GM19239 (cell line): ENCODE data around the gene USP2.

Experiments used
- DNase-seq: peaks from one replicate; pipeline ENCODE4 v3.0.0; 2011; ENCODE audit warnings: low spot score; ENCODE audit not compliant: insufficient read length
- FAIRE-seq: peaks from 2 replicates; lab custom pipeline; 2011; peaks lifted over from hg19 to GRCh38; lab: Jason Lieb, UNC

The USP2 gene

DNA sequence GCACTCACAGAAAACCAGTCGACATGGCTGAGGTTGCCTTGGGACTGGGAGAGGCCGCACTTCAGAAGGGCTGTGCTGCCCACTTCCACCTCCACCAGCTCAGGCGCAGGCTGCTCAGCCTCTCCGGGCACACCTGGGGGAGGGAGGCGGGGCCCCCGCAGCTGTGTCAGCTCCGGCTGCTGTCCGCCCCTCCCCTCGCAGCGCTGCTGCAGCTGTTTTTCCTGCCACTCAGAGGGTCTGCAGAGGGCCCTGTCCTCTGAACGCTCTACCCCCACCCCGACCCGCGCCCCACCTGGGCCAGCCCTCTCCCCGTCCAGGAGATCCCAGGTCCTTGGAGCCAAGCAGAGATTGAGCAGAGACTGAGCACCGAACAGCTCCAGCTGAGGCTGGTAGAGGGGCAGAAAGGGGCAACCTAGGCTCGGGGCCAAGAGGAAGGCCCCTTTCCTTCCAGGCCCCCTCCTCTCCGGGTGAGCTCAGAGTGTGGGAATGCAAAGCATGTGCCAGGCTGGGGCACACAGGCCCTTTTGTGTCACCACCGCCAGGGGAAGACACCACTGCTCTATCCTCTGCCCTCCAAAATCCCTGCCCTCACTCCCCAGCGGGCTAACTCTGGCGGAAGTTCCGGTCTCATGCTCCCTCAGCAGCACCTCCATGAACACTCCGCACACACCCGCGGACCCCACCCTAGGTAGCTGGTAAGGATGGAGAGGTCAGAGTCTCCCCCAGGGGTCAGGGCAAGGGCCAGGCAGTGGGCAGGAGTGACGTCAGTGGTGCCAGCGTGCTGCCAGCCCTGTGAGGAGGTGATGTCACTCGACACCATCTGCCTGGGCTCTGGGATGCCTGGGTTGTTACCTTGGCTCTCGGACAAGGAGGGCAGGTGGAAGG, 66.1 kb downstream of the USP2 start:
- FAIRE-seq (no peak), DNase-seq (peak; percentile 75)

DNA sequence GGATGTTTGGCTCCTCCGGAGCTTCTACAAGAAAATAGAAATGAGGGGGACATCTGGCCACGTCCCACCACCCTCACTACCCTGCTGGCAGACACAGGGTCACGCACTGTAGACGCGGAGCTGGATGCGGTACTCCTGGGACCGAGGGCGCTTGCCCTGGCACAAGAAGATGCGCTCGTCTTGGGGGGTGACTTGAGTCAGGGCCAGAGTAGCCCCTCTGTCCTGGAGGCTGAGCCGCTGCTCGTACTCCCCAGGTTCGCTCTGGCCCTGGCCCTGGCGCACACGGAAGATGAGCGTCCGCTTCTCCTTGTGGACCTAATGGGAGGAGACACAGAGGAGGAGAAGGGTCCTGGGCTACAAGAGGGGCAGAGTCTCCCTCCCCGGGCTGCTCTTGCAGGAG, 66.8 kb downstream of the USP2 start:
- DNase-seq (no peak), FAIRE-seq (no peak)

DNA sequence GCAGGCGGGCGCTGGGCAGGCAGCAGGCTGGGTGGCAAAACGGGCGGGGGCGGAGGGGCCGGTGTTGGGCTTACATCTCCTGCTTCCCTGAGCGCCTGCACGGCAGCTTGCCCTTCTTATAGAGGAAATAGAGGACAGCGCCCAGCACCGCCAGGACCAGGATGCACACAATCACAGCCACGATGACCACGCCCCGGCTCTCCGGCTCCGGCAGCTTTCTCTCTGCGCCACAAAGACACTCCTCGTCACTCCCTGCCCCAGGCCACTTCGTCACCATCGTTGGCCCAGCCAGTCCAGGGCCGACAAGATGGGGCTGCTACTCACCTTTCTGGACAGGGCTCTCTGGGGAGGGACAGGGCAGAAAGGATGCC, 70.8 kb downstream of the USP2 start:
- FAIRE-seq (no peak), DNase-seq (no peak)

DNA sequence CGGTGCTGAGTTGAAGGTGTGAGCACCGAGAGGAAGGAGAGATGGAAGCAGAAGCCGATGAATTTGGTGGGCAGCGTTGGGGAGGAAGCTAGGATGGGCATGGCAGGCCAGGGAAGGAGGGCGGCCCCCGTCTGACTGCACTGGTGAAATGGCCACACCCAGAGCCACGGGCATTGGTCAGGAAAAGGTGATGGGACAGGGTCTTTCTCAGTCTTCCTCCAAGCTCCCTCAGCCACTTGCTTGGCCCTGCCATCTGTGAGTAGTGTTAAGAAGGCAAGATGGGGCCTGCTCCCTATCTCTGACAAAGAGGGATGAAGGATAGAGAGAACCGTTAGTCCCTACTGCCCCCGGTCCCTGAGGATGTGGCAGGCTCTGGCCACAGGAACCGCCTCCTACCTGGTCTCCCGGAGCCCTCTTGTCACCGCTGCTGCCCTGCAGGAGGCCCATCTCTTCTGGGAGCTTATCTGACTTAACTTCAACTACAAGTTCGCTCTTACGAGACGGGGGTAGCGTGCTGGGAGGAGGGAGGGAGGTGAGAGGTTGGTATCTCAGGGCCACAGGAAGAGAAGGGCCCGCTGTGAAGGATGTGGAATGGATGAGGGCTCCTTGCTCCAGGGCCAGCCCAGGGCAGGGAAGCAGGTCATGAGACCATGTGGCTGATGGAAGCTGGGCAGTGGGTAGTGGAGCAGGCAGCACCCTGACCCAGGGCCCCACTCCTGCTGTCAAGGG, 71.4 kb downstream of the USP2 start:
- FAIRE-seq (no peak), DNase-seq (no peak)

DNA sequence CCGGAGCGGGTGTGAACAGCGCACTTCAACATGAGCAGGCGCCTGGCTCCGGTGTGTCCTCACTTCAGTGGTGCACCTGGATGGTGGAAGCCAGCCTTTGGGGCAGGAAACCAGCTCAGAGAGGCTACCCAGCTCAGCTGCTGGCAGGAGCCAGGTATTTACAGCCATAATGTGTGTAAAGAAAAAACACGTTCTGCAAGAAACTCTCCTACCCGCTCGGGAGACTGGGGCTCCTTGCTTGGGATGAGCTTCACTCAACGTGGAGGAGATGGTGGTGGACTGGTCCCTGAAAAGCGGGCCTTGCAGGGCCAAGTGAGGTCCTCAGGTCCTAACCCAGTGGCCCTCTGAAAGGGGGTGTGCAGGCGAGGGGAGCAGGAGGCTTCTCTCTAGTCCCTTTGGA, 72.1 kb downstream of the USP2 start:
- no peak for DNase-seq
- FAIRE-seq = no peak

DNA sequence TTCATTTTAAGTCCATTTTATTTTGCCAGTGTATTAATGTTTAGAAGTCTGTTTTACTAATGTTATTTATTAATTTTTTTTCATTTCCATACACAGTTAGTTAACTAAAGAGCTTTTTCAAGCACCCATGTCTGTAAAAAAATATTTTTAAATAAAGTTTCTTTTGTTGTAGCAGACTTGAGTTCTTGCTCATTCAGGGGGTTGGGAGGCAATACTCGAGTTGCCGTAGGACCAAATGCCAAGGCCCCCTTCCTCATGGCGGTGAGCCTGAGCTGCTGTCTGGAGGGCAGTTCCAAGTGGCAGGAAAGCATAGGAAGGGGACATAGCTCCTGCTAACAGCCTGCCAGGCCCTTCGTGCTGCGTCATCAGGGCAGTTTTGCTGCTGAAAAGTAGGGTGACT, 73.5 kb downstream of the USP2 start:
- FAIRE-seq (no peak), DNase-seq (no peak)

DNA sequence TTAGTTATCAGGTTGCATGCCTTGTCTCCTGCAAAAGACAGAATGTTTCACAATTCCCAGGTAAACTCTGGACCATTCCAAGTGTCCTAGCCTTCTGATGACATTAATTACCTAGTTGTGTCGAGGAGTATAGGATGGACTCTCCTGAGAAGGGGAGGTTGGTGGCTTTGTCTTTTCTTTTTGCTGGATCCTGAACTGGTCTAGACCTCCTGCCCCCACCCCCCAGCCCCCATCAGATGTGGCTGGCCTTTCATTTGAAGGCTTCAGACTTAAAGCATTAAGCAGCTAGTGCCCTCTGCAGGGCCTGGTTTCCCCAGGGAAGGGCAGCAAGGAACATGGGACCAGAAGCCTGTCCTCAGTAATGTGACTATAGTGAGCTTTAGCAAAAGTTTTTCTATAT, 74.3 kb downstream of the USP2 start:
- DNase-seq (no peak), FAIRE-seq (no peak)

DNA sequence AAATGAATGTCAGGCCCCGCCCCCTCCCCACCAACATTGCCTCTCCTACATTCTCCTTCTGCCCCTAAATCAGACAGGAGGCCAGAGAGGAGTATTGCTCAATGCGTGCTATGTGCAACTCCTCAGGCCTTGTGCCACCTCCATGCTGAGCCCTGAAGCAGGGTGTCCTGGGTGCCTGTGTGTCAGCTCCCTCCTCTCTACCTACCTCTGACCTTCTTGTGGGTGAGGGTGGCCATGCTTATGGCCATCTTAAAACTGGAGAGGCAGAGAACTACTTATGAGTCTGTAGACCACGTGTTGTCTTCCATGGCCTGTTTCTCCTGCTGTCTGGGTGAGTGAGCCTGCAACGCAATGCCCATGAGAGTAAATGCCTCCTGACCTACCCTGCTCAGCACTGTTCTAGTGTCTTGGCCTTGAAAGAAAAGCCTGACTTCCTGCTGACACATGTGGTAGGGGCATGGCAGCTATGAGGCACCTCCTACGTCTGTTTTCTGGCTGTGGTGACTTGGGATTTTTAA, 75.1 kb downstream of the USP2 start:
- FAIRE-seq (no peak), DNase-seq (no peak)

DNA sequence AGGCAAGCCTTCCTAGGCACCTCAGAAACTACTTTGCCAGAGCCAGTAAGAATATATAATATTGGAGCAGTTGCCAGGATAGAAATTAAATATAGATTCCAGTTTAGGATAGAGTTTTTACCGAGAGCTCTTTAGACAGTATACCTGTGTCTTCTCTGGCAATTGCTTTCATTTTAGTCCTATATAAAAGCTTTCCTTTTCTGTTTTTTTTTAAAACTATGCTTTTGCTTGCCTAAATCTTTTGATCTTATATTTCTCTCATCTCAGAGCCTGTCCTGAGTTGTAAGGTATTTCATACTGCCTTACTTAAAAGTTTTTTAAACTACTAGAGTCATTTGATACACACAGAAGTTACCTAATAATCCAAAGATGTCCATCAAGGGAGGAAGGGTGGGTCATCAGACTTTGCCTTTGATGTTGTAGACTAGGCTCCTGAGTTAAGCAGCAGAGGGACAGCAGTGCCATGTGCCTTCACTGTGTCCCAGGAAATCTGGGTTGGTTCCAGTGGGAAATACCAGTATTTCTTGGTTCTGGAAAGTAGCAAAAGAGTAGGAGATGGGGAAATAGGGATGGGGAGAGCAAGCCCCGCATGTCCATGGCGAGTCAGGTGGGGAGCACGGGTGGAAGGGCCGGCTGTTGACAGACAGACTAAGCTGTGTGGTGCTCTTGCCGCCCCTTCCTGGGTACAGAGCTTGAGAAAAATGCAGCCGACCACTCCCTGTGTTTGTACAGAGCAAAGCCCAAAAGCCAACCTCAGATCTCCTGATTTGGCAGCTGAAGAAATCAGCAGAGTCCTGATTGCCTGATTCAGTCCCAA, 75.7 kb downstream of the USP2 start:
- DNase-seq = no peak
- FAIRE-seq = no peak
